Panc1 (cell line): ENCODE results near the gene BMP7. TPM values are rescaled to one million over a fixed set of nuclear protein-coding genes. Genes with fewer than 3 reads are reported as not detected.

ENCODE experiments used
- ATAC-seq: fragments of 200-7000 bp; cut with Tn5 transposase; 2 replicates; pipeline ENCODE4 v1.9.1; 2020; ENCODE audit warnings: mild to moderate bottlenecking, moderate library complexity
- BruUV-seq: library from RNA; stranded (reverse); fragments of 400-500 nt; replicated peaks from 2 replicates; lab custom pipeline; 2021; lab: Mats Ljungman, UMichigan
- CTCF ChIA-PET: fragments of 300-600 bp; sonication (Branson Sonifier 250); formaldehyde crosslinking; loops from one replicate; lab custom pipeline; 2022; ENCODE audit warnings: antibody characterized with exemption; lab: Charles Lee
- POLR2A ChIA-PET: fragments of 300-600 bp; sonication (Branson Sonifier 250); formaldehyde crosslinking; loops from one replicate; lab custom pipeline; 2022; ENCODE audit warnings: antibody characterized with exemption; lab: Charles Lee
- DNase-seq: peaks from one replicate; pipeline ENCODE4 v3.0.0-alpha.2; 2010; ENCODE audit warnings: low read depth, low spot score
- H3K27ac ChIP-seq: 2 replicates; pipeline ENCODE4 v1.5.1; 2011; ENCODE audit warnings: mild to moderate bottlenecking, low read length, inconsistent platforms
- H3K27me3 ChIP-seq: fragments of 200-500 bp; sonication (Bioruptor generic); 2 replicates; pipeline ENCODE4 v1.6.0; 2014; ENCODE audit warnings: low read length, inconsistent platforms; ENCODE audit not compliant: control insufficient read depth, insufficient read depth
- H3K36me3 ChIP-seq: fragments of 200-500 bp; sonication (Bioruptor generic); 2 replicates; pipeline ENCODE4 v1.5.1; 2014; ENCODE audit warnings: inconsistent platforms, mild to moderate bottlenecking, low read length, moderate library complexity; ENCODE audit not compliant: control insufficient read depth, insufficient read depth
- H3K4me1 ChIP-seq: 2 replicates; pipeline ENCODE4 v1.5.1; 2011; ENCODE audit warnings: inconsistent platforms, mild to moderate bottlenecking, low read length, moderate library complexity; ENCODE audit not compliant: control insufficient read depth, insufficient read depth
- H3K4me3 ChIP-seq, 2 experiments: 2 replicates each; pipeline ENCODE4 v1.5.1; 2011 to 2012; ENCODE audit warnings: low read depth in 2 of 2, low read length in 2 of 2, mild to moderate bottlenecking in 2 of 2, inconsistent platforms in 1 of 2, moderate library complexity in 1 of 2
- H3K9me3 ChIP-seq: fragments of 200-500 bp; sonication (Bioruptor generic); 2 replicates; pipeline ENCODE4 v1.5.1; 2014; ENCODE audit warnings: low read depth, mild to moderate bottlenecking, inconsistent platforms, low read length, moderate library complexity; ENCODE audit not compliant: control insufficient read depth, insufficient read depth
- POLR2AphosphoS5 ChIP-seq: IDR thresholded peaks from 2 replicates; pipeline ENCODE4 v1.6.1; 2012; ENCODE audit warnings: mild to moderate bottlenecking, low read depth, low read length, moderate library complexity
- SIN3A ChIP-seq: IDR thresholded peaks from 2 replicates; pipeline ENCODE4 v1.6.1; 2012; ENCODE audit warnings: low read depth, mild to moderate bottlenecking, low read length, moderate library complexity, borderline replicate concordance; ENCODE audit not compliant: insufficient read depth
- TCF7L2 ChIP-seq: IDR thresholded peaks from 2 replicates; pipeline ENCODE4 v1.6.1; 2011; ENCODE audit warnings: mild to moderate bottlenecking, low read depth, low read length, inconsistent platforms
- in situ Hi-C: cut with HindIII; loops from 2 replicates; pipeline ENCODE4 v1.10.0; 2016; ENCODE audit warnings: low sequenced_read_pairs, low pct_unique_long_range_greater_than_20kb
- intact Hi-C: fragments of 100-400 bp; cut with micrococcal nuclease; formaldehyde crosslinking; loops from one replicate; pipeline ENCODE4 v1.10.0; 2022; ENCODE audit not compliant: unreplicated experiment
- total RNA-seq: library from RNA; stranded (reverse); gene quantifications from one replicate; pipeline ENCODE4 v1.2.1, GENCODE V29; 2021; ENCODE audit not compliant: unreplicated experiment
- TF ChIP-seq, protein P1 (sequence below), 2 experiments: IDR thresholded peaks; 2 replicates each; pipeline ENCODE4 v1.6.1; 2011 to 2012; ENCODE audit warnings: low read depth in 2 of 2, control low read depth in 1 of 2, low read length in 1 of 2, mild to moderate bottlenecking in 1 of 2, moderate library complexity in 1 of 2; ENCODE audit not compliant: insufficient read depth in 1 of 2
- TF ChIP-seq, protein P2 (sequence below): fragments of 450-650 bp; IDR thresholded peaks from 2 replicates; pipeline ENCODE4 v1.5.1; 2017; ENCODE audit warnings: mild to moderate bottlenecking

The BMP7 gene
- total RNA-seq, 1 experiment from 2014 or later, result 11.5 TPM

DNA sequence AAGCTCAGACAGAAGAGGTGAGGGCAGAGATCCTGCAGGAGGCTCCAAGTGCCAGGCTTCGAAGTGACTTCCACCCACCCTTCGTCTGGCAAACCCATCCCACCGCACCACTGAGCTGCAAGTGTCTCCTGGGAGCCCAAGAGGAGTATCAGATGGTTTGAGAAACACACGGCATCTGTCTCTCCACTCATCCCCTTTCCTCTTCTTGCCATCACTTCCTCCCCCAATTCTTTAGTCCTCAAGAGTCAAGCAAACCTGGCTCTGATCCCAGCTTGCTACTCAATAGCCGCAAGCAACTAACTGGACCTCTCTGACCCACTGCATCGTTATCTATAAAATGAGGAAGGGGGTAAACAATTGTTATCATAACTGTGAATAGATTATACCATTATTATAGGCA is 142.1 kb downstream of the BMP7 start:
- Histone ChIP-seq H3K4me3 (no peak overlapping the region), H3K27me3 (no peaks in the 10 kb centered on the region), H3K36me3 (no peaks in the 10 kb centered on the region), H3K4me1 (no peaks in the 10 kb centered on the region), H3K27ac (no peak overlapping the region), H3K9me3 (no peaks in the 10 kb centered on the region)
- ChIA-PET POLR2A (no interaction called here), CTCF (interaction anchor here (0.6 kb wide), 1 partner anchor 157 kb away, joined by 11 read pairs; no protein-coding TSS in a partner anchor)
- intact Hi-C loops (no loop called here), in situ Hi-C loops (no loop called here)
- TF ChIP-seq POLR2AphosphoS5 (no peak), SIN3A (no peak), TCF7L2 (no peak)
- TF ChIP-seq, protein P1, sequence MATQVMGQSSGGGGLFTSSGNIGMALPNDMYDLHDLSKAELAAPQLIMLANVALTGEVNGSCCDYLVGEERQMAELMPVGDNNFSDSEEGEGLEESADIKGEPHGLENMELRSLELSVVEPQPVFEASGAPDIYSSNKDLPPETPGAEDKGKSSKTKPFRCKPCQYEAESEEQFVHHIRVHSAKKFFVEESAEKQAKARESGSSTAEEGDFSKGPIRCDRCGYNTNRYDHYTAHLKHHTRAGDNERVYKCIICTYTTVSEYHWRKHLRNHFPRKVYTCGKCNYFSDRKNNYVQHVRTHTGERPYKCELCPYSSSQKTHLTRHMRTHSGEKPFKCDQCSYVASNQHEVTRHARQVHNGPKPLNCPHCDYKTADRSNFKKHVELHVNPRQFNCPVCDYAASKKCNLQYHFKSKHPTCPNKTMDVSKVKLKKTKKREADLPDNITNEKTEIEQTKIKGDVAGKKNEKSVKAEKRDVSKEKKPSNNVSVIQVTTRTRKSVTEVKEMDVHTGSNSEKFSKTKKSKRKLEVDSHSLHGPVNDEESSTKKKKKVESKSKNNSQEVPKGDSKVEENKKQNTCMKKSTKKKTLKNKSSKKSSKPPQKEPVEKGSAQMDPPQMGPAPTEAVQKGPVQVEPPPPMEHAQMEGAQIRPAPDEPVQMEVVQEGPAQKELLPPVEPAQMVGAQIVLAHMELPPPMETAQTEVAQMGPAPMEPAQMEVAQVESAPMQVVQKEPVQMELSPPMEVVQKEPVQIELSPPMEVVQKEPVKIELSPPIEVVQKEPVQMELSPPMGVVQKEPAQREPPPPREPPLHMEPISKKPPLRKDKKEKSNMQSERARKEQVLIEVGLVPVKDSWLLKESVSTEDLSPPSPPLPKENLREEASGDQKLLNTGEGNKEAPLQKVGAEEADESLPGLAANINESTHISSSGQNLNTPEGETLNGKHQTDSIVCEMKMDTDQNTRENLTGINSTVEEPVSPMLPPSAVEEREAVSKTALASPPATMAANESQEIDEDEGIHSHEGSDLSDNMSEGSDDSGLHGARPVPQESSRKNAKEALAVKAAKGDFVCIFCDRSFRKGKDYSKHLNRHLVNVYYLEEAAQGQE (IDR thresholded peaks at IDR 0.05; ENCODE audit: insufficient read depth in 1 of 2, low read depth in 2 of 2, low read length in 1 of 2), result no peak
- TF ChIP-seq, protein P2, sequence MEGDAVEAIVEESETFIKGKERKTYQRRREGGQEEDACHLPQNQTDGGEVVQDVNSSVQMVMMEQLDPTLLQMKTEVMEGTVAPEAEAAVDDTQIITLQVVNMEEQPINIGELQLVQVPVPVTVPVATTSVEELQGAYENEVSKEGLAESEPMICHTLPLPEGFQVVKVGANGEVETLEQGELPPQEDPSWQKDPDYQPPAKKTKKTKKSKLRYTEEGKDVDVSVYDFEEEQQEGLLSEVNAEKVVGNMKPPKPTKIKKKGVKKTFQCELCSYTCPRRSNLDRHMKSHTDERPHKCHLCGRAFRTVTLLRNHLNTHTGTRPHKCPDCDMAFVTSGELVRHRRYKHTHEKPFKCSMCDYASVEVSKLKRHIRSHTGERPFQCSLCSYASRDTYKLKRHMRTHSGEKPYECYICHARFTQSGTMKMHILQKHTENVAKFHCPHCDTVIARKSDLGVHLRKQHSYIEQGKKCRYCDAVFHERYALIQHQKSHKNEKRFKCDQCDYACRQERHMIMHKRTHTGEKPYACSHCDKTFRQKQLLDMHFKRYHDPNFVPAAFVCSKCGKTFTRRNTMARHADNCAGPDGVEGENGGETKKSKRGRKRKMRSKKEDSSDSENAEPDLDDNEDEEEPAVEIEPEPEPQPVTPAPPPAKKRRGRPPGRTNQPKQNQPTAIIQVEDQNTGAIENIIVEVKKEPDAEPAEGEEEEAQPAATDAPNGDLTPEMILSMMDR, result no peak
- no TSS peak for BruUV-seq
- no peak for DNase-seq
- no peak for ATAC-seq

DNA sequence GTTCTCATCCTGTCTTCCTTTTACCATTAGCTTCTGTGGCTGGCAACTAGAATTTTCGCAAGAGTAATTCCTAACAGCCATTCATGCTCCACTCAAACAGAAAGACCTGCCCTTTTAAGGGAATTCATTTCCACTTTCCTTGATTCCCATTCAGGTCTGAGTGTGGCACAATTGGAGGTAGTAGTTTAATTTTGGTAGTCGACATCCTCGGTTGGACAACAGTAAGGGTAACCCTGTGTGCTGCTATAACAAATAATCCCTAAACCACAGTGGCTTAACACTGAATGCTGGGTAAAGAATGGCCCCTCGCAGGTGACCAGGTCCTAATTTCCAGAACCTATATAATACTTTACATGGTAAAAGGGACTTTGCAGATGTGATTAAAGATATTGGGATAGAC is 142.9 kb downstream of the BMP7 start:
- ChIA-PET POLR2A (no interaction called here), CTCF (no interaction called here)
- Histone ChIP-seq H3K27me3 (no peaks in the 10 kb centered on the region), H3K4me1 (no peaks in the 10 kb centered on the region), H3K9me3 (no peaks in the 10 kb centered on the region), H3K36me3 (no peaks in the 10 kb centered on the region), H3K27ac (no peak overlapping the region), H3K4me3 (no peak overlapping the region)
- DNase-seq, result no peak
- no peak for ATAC-seq
- TF ChIP-seq TCF7L2 (no peak), SIN3A (no peak), POLR2AphosphoS5 (no peak)
- TF ChIP-seq, protein P1 (IDR thresholded peaks at IDR 0.05; ENCODE audit: insufficient read depth in 1 of 2, low read depth in 2 of 2, low read length in 1 of 2), result no peak
- TF ChIP-seq, protein P2, result no peak
- intact Hi-C loops, result no loop called here
- in situ Hi-C loops, result no loop called here
- BruUV-seq, result no TSS peak
